ENCODE results near the gene GPBAR1. TPM values are rescaled to one million over a fixed set of nuclear protein-coding genes. Genes with fewer than 3 reads are reported as not detected.
"Not testable (repeated sequence)": the region's sequence is repeated elsewhere in the genome, so short reads cannot be mapped to it uniquely, and the experiment has no call there.

GPBAR1 gene
- total RNA-seq, 1 experiment from 2014 or later = not detected

DNA sequence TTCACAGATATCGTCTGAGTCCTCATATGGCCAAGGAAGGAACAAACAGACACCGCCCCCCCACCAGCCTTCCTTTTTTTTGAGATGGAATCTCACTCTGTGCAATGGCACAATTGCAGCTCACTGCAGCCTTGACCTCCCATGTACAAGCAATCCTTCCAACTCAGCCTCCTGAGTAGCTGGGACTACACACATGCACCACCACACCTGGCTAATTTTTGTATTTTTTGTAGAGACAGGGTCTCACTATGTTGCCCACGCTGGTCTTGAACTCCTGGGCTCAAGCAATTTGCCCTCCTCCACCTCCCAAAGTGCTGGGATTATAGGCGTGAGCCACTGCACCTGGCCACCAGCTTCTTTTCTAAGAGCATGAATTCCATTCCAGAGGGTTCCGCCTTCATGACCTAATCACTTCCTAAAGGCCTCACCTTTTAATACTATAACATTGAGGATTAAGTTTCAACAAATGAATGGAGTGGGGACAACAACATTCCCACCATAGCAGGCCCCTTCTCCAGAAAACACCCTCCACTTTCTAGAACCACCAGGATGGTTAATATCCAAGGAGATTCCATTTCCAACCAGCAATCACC is 33.7 kb downstream of the GPBAR1 start:
- in situ Hi-C loops (cut with HindIII; ENCODE audit: low pct_unique_long_range_greater_than_20kb, low sequenced_read_pairs) = no loop called here
- DNase-seq (ENCODE audit: low read depth) = no peak

DNA sequence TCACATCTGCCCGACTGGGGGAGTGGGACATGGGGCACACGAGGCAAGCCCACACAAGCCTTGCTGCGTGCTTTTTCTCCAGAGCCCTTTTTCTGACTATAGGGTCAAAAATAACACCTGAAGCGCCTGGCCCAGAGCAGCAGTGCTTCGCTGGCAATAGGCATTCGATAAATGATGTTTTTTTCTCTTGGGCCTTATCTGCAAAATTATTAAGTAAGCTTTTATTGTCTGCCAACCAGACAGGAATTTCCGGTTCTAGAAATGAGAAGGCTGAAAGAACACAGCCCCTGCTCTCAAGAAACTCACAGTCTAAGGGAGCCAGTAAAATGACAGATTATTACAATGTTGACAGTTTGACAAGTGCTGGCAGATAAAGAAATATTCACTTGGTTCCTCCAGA is 34.2 kb downstream of the GPBAR1 start:
- in situ Hi-C loops (cut with HindIII; ENCODE audit: low pct_unique_long_range_greater_than_20kb, low sequenced_read_pairs) = no loop called here
- DNase-seq (ENCODE audit: low read depth) = no peak

DNA sequence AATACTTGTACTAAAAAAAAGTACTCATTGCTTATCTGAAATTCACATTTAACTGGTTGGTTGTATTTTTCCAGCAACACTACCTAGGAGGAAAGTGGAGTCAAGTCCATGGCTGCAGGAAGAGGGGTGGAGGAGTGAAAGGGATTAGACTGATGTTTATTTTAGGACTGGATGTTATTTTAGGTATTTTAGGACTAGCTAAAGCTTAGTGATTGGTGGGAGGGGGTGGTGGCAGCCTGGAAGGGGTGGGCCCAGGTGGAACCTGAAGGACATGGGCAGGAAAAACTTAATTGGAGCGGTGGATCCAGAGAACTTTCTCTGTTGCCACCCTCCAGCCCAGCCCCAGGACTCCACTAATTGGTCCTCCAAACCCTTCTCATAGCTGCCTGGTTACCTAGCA is 35.4 kb downstream of the GPBAR1 start:
- in situ Hi-C loops (cut with HindIII; ENCODE audit: low pct_unique_long_range_greater_than_20kb, low sequenced_read_pairs) = no loop called here
- DNase-seq (ENCODE audit: low read depth) = no peak

DNA sequence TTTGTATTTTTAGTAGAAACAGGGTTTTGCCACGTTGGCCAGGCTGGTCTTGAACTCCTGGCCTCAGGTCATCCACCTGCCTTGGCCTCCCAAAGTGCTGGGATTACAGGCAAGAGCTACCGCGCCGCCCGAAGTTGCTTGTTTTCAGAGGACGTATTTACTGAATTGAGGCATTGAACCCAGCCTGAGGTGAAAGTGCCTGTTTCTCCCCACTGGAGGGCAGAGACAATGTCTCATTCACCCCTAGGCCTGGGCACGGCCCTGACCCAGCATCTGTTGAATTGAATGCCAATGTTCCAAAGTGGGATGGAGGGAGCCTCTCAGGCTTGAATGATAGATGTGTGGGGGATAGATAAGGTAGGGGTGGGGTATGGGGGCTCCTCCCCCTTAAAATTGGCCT is 36.0 kb downstream of the GPBAR1 start:
- in situ Hi-C loops (cut with HindIII; ENCODE audit: low pct_unique_long_range_greater_than_20kb, low sequenced_read_pairs) = no loop called here
- no peak for DNase-seq (ENCODE audit: low read depth)

DNA sequence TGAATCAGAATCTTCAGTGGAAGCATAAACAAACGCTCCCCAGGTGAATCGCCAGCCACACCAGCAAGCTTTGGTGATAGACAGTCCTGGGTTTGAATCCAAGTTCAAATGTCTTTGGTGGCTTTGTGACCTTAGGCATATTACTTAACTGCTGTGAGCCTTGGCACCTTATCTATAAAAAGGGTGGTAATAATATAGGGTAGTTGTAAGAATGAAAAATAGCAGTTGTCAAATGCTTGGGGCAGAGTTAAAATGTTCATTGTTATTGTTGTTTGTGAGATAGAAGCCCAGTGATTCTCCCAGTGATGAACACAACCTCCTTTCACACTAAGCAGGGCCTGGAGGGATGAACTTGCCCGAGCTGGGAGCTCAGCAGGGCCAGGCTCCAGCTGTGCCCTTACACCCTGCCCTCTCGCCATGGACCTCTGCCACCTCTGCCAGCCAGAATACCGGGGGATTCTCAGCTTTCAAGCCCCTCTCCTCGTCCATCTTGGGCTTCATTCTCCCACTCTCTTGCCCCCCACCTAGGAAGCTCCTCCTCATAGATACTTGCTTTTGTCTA is 37.6 kb downstream of the GPBAR1 start:
- in situ Hi-C loops (cut with HindIII; ENCODE audit: low pct_unique_long_range_greater_than_20kb, low sequenced_read_pairs) = no loop called here
- DNase-seq (ENCODE audit: low read depth) = no peak

DNA sequence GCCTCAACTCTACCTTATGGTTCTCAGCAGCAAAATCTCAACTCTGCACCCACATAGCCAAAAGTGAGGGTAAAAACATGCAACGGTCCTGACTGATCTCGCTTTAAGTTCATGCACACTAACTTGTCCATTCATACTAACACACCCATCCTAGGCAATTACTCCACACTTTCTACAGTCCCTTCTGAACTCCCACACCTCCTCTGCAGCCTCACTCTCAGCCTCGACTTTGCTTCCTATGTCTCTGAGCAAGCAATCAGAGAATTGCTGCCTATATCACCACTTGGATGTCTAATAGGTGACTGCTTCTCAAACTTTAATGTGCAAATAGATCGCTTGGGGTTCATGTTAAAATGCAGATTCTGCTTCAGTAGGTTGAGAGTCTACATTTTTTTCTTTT is 39.3 kb downstream of the GPBAR1 start:
- in situ Hi-C loops (cut with HindIII; ENCODE audit: low pct_unique_long_range_greater_than_20kb, low sequenced_read_pairs) = no loop called here
- no peak for DNase-seq (ENCODE audit: low read depth)

DNA sequence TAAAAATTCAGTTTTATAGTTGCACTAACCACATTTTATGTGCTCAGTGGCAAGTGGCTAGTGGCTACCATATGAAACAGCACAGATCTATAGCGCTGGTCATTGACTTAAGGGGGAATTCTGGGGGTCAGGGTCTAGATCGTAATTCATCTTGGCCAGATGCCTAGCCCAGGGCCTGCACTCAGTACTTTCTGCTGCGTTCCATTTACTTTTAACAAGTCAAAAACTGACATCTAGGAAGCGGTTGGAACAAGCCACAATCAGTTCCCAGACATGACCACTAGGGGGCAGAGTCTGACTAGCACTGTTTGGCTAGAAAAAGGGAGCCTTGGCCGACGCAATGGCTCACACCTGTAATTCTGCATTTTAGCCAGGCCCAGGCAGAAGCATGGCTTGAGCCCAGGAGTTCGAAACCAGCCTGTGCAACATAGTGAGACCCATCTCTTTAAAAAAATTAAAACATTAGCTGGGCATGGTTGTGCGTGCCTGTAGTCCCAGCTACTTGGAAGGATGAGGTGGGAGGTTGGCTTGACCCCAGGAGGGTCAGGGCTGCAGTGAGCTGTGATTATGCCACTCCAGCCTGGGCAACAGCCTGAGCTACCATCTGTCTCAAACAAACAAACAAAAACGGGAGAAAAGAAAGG is 40.5 kb downstream of the GPBAR1 start:
- DNase-seq (ENCODE audit: low read depth) = peak; percentile 80
- in situ Hi-C loops (cut with HindIII; ENCODE audit: low pct_unique_long_range_greater_than_20kb, low sequenced_read_pairs) = no loop called here

DNA sequence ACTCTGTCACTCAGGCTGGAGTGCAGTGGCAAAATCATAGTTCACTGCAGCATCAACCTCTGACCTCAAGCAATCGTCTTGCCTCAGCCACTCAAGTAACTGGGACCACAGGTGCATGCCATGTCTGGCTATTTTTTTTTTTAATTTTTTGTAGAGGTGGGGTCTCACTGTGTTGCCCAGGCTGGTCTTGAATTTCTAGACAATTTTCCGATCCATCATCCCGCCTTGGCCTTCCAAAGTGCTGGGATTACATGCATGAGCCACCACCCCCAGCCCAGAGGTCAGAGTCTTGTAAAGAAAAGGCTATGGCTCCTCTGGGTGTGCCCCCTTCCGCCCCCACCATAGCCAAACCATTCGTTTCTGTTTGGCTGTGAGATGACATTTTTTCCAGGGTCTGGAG is 44.6 kb downstream of the GPBAR1 start:
- in situ Hi-C loops (cut with HindIII; ENCODE audit: low pct_unique_long_range_greater_than_20kb, low sequenced_read_pairs) = no loop called here
- DNase-seq (ENCODE audit: low read depth) = no peak

DNA sequence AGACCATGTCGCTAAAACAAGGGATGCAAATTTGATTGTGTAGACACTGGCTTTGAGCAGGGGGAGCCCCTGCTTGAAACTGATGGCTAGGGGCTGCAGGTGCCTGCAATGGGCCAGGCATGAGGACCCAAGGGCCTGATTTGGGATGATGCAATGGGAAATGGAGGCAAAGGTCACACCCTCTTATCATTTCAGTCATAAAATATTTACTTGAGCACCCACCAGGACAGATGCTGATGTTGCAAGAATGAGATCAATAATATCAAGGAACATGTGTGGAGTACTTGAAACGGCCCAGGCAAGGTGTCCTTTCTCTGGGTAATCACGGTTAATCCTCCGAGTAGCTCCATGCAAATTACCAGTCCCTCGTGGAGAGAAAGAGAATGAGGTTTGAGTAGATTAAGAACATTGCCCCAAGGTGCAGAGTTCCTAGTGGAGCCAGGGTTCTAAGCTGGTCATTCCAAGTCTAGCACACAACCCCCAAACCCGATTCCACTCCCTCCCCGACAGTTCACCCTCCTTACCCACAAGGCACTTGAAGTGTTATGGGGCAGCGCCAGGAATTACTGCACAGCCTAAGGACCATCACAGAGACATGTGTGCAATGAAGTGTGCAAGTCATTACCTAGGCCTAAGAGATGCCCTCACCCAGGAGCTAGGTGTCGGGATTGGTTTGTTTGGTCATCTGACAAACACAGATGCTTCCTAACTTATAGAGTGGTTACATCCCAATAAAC is 45.5 kb downstream of the GPBAR1 start:
- no peak for DNase-seq (ENCODE audit: low read depth)
- in situ Hi-C loops (cut with HindIII; ENCODE audit: low pct_unique_long_range_greater_than_20kb, low sequenced_read_pairs) = no loop called here

DNA sequence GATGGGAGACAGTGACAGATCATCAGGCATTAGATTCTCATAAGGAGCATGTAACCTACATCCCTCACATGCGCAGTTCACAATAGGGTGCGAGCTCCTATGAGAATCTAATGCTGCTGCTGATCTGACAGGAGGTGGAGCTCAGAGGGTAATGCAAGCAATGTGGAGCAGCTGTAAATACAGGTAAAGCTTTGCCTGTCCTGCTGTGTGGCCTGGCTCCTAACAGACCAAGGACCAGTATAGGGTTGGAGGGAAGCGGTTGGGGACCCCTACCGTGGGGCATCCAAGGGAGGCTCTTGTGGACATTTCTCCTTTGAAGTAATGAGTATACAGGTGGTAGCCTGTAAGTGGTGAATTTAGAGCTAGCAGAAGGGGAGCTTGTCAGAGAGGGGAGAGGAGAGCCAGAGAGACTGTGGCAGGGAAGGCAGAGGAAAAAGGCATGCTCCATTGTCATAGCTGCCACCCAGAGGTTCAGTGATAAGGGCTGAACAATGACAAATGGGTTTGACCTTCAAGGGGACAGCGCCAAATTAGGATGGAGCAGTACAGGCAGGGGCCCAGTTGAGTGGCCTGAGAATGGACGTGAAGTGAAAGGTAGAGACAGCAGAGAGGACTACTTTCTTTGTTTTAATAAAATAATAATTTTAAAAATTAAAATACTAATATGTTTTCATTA is 46.7 kb downstream of the GPBAR1 start:
- in situ Hi-C loops (cut with HindIII; ENCODE audit: low pct_unique_long_range_greater_than_20kb, low sequenced_read_pairs) = no loop called here
- DNase-seq (ENCODE audit: low read depth) = no peak

DNA sequence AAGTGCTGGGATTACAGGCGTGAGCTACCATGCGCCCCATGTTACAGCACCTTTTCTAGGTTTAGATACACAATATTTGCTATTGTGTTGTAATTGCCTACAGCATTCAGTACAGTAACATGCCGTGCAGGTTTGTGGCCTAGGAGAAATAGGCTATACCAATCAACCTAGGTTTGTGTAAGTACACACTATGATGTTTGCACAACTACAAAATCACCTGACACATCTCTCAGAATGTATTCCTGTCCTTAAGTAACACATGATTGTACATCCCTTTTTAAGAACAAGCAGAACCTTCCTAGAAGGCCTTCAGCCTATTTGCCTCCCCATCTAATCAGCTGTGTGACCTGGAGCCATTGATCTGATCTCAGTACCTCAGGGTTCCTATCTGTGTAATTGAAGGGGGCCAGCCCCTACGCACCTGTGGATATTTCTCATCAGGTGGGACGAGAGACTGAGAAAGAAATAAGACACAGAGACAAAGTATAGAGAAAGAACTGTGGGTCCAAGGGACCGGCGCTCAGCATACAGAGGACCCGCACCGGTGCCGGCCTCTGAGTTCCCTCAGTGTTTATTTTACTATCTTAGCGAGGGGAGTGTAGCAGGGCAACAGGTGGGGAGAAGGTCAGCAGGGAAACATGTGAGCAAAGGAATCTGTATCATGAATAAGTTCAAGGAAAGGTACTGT is 50.2 kb downstream of the GPBAR1 start:
- DNase-seq (ENCODE audit: low read depth) = no peak
- in situ Hi-C loops (cut with HindIII; ENCODE audit: low pct_unique_long_range_greater_than_20kb, low sequenced_read_pairs) = no loop called here

DNA sequence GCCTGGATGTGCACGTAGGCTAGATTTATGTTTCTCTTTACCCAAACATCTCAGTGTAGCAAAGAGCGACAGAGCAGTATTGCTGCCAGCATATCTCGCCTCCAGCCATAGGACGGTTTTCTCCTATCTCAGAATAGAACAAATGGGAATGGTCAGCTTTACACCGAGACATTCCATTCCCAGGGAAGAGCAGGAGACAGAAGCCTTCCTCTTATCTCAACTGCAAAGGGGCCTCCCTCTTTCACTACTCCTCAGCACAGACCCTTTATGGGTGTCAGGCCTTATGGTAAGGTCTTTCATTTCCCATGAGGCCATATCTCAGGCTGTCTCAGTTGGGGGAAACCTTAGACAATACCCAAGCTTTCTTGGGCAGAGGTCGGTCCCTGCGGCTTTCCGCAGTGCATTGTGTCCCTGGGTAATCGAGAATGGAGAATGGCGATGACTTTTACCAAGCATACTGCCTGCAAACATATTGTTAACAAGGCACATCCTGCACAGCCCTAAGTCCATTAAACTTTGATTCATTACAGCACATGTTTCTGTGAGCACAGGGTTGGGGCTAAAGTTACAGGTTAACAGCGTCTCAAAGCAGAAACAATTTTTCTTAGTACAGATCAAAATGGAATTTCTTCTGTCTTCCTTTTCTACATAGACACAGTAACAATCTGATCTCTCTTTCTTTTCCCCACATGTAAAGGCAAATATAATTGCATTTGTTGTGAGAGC is 50.9 kb downstream of the GPBAR1 start:
- in situ Hi-C loops (cut with HindIII; ENCODE audit: low pct_unique_long_range_greater_than_20kb, low sequenced_read_pairs); DNase-seq (ENCODE audit: low read depth): not testable (repeated sequence)

DNA sequence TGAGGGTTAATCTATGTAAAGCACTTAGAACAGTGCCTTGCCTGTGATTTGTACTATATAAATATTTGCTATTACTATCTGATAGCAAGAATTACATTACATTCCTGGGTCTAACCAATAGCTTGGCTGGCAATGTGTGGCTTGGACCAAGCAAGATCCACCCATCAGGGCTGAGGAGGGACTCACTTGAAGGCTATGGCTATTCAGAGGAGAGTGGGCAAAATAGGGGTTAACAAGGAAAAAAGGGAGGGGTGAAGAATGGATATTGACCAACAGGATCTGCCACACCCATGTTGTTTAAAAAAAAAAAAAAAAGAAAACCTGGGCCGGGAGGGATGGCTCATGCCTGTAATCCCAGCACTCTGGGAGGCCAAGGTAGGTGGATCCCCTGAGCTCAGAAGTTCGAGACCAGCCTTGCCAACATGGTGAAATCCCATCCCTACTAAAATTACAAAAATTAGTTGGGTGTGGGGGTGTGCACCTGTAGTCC is 51.5 kb downstream of the GPBAR1 start:
- no peak for DNase-seq (ENCODE audit: low read depth)
- in situ Hi-C loops (cut with HindIII; ENCODE audit: low pct_unique_long_range_greater_than_20kb, low sequenced_read_pairs) = no loop called here

DNA sequence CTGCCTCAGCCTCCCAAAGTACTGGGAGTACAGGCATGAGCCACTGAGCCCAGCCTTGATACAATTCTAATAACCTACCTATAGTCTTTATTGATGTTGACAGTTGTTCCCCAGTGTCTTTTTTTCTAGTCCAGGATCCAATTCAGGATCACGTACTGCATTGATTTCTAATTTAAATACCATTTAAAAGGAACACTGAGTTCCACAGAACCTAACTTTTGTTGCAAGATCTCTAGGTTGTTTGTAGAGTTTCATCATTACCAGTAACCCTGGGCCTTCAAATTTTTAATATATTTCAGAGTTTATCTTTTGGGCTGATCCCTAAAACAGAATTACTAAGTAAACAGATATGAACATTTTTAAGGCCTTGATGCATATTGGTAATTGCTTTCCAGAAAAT is 52.5 kb downstream of the GPBAR1 start:
- DNase-seq (ENCODE audit: low read depth) = no peak
- in situ Hi-C loops (cut with HindIII; ENCODE audit: low pct_unique_long_range_greater_than_20kb, low sequenced_read_pairs) = no loop called here

Data from Caki2 (cell line).